Subcutaneous adipose tissue (tissue), 4 donors: ENCODE results near the gene CNTNAP5. TPM values are rescaled to one million over a fixed set of nuclear protein-coding genes. Genes with fewer than 3 reads are reported as not detected.

Source experiments
- small RNA-seq: library from RNA; depleted of rRNA; stranded (forward); fragments of <200 nt; gene quantifications from one replicate; pipeline ENCODE3, GENCODE V24; 2016
- total RNA-seq, 4 donors: library from RNA; depleted of rRNA; stranded (reverse); fragments of >200 nt; gene quantifications; one replicate each; pipeline ENCODE4 v1.1.0, GENCODE V29; 2016
- TF ChIP-seq, protein P1 (sequence below): fragments of 450-650 bp; IDR thresholded peaks from one replicate; pipeline ENCODE4 v1.5.1; 2016; ENCODE audit warnings: low read depth, mild to moderate bottlenecking, control low read depth, antibody characterized with exemption, moderate library complexity

The CNTNAP5 gene
- total RNA-seq, 4 donors from 2014 or later = not detected

DNA sequence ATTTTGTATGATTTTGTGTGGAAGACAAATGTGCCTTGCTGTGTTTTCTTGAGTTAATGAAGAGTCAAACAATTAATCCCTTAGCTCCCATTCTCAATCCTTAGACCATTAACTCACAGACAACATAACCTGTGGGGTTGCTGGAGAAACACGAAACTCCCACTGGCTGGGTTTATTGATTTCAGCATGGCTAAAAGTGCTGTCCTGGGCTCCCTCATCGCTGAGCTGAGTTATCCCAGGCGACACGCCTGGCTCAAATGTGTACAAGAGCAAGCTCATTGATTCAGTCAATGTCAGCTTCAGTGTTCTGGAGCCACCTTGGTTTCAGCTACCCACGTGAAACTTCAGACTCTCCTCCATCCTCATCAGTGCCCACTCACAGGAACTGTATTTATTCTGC, 896.1 kb downstream of the CNTNAP5 start:
- TF ChIP-seq, protein P1, sequence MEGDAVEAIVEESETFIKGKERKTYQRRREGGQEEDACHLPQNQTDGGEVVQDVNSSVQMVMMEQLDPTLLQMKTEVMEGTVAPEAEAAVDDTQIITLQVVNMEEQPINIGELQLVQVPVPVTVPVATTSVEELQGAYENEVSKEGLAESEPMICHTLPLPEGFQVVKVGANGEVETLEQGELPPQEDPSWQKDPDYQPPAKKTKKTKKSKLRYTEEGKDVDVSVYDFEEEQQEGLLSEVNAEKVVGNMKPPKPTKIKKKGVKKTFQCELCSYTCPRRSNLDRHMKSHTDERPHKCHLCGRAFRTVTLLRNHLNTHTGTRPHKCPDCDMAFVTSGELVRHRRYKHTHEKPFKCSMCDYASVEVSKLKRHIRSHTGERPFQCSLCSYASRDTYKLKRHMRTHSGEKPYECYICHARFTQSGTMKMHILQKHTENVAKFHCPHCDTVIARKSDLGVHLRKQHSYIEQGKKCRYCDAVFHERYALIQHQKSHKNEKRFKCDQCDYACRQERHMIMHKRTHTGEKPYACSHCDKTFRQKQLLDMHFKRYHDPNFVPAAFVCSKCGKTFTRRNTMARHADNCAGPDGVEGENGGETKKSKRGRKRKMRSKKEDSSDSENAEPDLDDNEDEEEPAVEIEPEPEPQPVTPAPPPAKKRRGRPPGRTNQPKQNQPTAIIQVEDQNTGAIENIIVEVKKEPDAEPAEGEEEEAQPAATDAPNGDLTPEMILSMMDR = no peak

DNA sequence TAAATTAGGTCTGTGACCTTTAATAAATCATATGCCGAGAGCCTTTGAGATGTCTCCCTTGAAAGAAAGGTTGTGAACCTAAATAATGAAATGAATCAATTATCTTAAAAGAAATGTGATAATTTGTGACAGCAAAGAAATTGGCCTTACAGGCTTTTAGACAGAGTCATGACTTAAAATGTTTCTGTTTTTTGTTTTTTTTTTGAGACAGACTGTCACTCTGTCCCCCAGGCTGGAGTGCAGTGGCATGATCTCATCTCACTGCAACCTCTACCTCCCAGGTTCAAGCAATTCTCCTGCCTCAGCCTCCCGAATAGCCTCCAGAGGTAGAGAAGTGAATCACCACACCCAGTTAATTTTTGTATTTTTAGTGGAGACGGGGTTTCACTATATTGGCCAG, 898.0 kb downstream of the CNTNAP5 start:
- TF ChIP-seq, protein P1 = no peak

DNA sequence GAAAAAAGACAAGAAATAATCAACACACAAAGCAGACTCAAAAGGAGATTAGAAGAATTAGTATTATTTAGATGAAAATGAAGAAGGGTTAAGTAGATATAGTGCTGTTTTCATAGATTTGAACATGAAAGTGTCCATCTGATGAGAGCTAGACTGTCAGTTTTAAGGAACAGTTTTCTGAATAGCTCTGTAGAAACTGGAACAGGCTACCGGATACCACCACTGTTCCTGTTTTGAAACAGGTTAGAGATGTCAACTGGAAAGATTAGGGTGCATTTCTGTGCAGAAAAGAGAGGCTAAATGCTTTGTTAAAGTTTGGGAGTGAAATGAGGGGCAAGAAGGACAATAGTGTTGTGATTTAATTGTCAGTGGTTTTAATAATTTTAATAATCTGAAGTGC, 908.8 kb downstream of the CNTNAP5 start:
- TF ChIP-seq, protein P1 = no peak

DNA sequence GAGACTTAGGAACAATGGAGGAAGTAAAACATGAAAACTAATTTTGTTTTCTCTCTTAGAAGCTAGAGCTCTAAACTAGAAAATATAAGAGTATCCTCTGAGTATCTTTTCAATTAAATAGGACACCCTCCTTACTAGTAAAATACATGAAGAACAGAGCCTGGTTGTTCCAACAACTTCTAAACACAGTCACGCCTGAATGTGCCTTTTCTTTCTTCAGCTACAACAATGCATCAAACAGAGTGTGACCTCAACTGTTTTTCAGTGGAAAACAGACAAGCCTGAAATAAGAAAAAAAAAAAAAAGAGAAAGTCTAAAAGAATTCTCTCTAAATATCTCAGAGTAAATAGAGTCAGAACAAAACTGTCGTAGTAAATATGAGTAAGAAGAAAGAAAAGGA, 928.8 kb downstream of the CNTNAP5 start:
- TF ChIP-seq, protein P1 = no peak

DNA sequence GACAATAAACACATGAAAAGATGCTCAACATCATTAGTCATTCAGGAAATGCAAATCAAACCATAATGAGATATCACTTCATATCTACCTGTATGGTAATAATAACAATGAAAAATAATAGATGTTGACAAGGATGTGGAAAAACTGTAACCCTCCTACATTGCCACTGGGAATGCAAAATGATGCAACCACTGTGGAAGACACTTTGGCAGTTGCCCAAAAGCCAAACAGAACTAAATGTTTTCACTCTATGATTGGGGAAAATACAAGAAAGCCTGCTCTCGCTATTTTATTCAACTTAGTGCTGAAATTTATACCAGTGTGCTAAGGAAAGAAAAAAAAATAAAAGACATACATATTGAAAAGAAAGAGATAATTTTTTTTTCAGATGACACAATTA, 934.5 kb downstream of the CNTNAP5 start:
- TF ChIP-seq, protein P1 = no peak

DNA sequence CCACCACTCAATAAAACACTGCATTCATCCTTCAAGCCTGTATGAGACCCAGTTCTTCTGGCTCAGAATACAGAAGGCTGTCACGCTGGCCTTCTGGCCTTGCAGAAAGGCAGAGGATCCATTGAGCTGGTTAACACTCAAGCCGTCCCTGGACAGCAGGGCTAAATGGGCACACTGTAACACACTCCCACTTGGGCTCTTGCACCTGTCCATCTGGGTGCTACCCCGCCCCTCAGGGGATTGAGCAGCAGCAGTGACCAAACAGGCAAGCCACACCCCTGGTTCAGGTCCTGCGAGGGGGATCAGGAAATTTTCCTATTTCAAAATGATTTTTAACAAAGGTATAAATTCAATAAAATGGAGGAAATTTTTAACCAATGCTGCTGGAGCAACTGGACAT, 936.0 kb downstream of the CNTNAP5 start:
- TF ChIP-seq, protein P1 = no peak

Small RNA genes lying within 50 kb of the gene (small RNA-seq; reads per million reads assigned to genes)
- gene AC019159.1 (not detected), gene MTND5P22 (not detected), gene RNA5SP102 (not detected)
